OCI-LY7 (cell line): Measurements from ENCODE around the gene SHH. TPM values are rescaled to one million over a fixed set of nuclear protein-coding genes. Genes with fewer than 3 reads are reported as not detected.

Experiments used
- BruUV-seq: library from RNA; stranded (reverse); fragments of 400-500 nt; replicated peaks from 2 replicates; lab custom pipeline; 2021; lab: Mats Ljungman, UMichigan
- CTCF ChIA-PET: fragments of 300-600 bp; sonication (Branson Sonifier 250); formaldehyde crosslinking; loops from one replicate; lab custom pipeline; 2022; ENCODE audit warnings: antibody characterized with exemption; ENCODE audit not compliant: unreplicated experiment; lab: Charles Lee
- POLR2A ChIA-PET: fragments of 300-600 bp; sonication (Branson Sonifier 250); formaldehyde crosslinking; loops from one replicate; lab custom pipeline; 2022; ENCODE audit warnings: antibody characterized with exemption; lab: Charles Lee
- DNase-seq: peaks from one replicate; pipeline ENCODE4 v3.0.0-alpha.2; 2015; ENCODE audit warnings: low spot score
- H2AFZ ChIP-seq: fragments of 200-600 bp; sonication (generic), shearing (Covaris generic); 2 replicates; pipeline ENCODE4 v1.6.1; 2014; ENCODE audit warnings: mild to moderate bottlenecking, antibody characterized with exemption, low read length, moderate library complexity
- H3K27ac ChIP-seq: fragments of 200-600 bp; sonication (generic); 2 replicates; pipeline ENCODE4 v1.5.1; 2014; ENCODE audit warnings: mixed run types, low read depth, mild to moderate bottlenecking, moderate library complexity, low read length, inconsistent platforms; ENCODE audit not compliant: poor library complexity, severe bottlenecking
- H3K36me3 ChIP-seq: fragments of 200-600 bp; sonication (generic); 2 replicates; pipeline ENCODE4 v1.6.1; 2014; ENCODE audit warnings: mild to moderate bottlenecking, antibody characterized with exemption, low read length, moderate library complexity, mixed read lengths; ENCODE audit not compliant: insufficient read depth
- H3K4me1 ChIP-seq: fragments of 200-600 bp; sonication (generic); 2 replicates; pipeline ENCODE4 v1.5.1; 2014; ENCODE audit warnings: mild to moderate bottlenecking, low read length; ENCODE audit not compliant: insufficient read depth, poor library complexity, severe bottlenecking
- H3K4me2 ChIP-seq: fragments of 200-600 bp; sonication (generic); 2 replicates; pipeline ENCODE4 v1.6.1; 2014; ENCODE audit warnings: mild to moderate bottlenecking, low read length
- H3K4me3 ChIP-seq: fragments of 200-600 bp; sonication (generic); 2 replicates; pipeline ENCODE4 v1.5.1; 2014; ENCODE audit warnings: mild to moderate bottlenecking, low read depth, low read length; ENCODE audit not compliant: poor library complexity, severe bottlenecking
- H3K79me2 ChIP-seq: fragments of 200-600 bp; sonication (generic); 2 replicates; pipeline ENCODE4 v1.6.1; 2016; ENCODE audit warnings: low read depth, mild to moderate bottlenecking, low read length, moderate library complexity, mixed read lengths; ENCODE audit not compliant: insufficient read depth
- H3K9me2 ChIP-seq: fragments of 200-600 bp; sonication (generic); 2 replicates; pipeline ENCODE4 v1.6.1; 2016; ENCODE audit warnings: mild to moderate bottlenecking, low read length, mixed read lengths; ENCODE audit not compliant: insufficient read depth
- H3K9me3 ChIP-seq: fragments of 200-600 bp; sonication (generic); 2 replicates; pipeline ENCODE4 v1.6.1; 2014; ENCODE audit warnings: mild to moderate bottlenecking, mixed run types, low read length, mixed read lengths
- H4K20me1 ChIP-seq: fragments of 200-600 bp; sonication (generic); 2 replicates; pipeline ENCODE4 v1.6.1; 2014; ENCODE audit warnings: mild to moderate bottlenecking, antibody characterized with exemption, low read length, moderate library complexity, mixed read lengths; ENCODE audit not compliant: insufficient read depth
- EZH2phosphoT487 ChIP-seq: fragments of 200-600 bp; sonication (generic); IDR thresholded peaks from 2 replicates; pipeline ENCODE4 v1.6.1; 2018; ENCODE audit warnings: low read depth, borderline replicate concordance, mild to moderate bottlenecking, mixed run types, antibody characterized with exemption, low read length, moderate library complexity, mixed read lengths
- intact Hi-C: fragments of 100-400 bp; cut with micrococcal nuclease; formaldehyde crosslinking; loops from one replicate; pipeline ENCODE4 v1.10.0; 2022; ENCODE audit not compliant: unreplicated experiment
- total RNA-seq, 2 experiments: library from RNA; depleted of rRNA in 1 of 2; stranded (reverse); fragments of >200 nt in 1 of 2; shearing (Covaris generic) in 1 of 2; gene quantifications; 2 replicates each; pipeline ENCODE4 v1.2.3, GENCODE V29; 2014 to 2022
- TF ChIP-seq, protein P1 (sequence below): fragments of 200-600 bp; sonication (generic); conservative IDR thresholded peaks from 2 replicates; pipeline ENCODE4 v1.5.1; 2014; ENCODE audit warnings: mild to moderate bottlenecking, antibody characterized with exemption, low read length, moderate library complexity, mixed read lengths

Gene SHH
- total RNA-seq, 2 experiments from 2014 or later = not detected

DNA sequence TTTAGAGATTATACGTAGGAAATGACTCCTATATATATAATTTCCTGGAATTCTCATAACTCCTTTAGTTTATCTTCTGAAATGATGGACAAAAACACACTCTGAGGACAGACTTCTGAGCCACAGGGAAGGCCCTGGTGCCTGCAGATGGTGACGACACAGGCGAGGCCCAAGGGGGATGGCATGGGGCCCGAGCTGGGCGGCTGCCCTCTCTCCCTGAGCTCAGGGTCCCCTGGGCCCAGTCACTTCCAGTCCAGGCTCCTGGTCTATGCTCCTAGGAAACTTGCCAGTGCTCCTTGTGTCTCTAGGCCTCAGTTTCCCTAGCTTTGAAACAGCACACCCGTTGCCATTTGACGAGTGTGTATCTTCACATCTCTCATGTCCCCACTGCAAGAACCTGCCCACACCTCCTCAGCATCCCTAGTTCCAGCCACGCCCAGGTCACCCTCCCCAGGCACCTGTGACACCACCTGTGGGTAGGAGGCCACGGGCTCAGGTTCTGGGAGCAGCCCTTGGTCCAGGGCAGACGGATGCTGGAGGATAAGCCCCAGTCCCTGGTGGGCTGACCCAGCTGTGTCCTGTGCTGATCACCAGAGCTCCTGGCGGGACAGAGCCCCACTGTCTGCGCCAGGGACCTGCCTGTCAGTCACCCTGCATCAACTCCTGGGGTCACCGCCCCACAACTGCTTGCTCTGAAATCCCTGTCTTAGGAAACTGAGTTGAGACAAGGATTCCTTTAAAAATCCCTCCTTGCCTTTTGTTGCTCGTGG is 23.4 kb upstream of the SHH start:
- BruUV-seq = no TSS peak

DNA sequence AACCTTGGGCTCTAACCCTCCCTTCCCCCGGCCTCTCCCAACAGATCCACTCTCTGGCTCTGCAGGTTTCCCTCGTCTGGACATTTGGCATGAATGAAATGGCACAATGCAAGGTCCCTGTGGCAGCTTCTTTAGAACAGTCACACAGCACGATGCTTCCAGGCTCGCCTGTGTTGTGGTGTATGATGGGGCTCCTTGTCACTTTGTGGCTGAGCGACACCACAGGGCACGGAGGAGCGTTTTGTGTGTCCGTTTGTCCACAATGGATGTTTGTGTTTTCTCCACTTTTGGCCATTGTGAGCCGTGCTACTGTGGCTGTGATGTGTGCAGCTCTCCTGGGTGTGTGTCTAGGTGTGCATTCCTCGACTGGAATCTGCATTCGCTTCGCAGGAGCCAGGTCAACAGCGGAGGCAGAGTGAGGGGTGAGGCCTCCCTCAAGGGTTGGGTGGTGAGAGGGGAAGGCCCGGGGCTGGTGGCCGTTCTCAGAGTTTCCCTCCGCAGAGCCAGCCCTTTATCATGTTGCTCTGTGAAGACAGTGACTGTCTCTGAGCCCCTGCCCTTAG is 22.3 kb upstream of the SHH start:
- TF ChIP-seq EZH2phosphoT487 = no peak
- TF ChIP-seq, protein P1, sequence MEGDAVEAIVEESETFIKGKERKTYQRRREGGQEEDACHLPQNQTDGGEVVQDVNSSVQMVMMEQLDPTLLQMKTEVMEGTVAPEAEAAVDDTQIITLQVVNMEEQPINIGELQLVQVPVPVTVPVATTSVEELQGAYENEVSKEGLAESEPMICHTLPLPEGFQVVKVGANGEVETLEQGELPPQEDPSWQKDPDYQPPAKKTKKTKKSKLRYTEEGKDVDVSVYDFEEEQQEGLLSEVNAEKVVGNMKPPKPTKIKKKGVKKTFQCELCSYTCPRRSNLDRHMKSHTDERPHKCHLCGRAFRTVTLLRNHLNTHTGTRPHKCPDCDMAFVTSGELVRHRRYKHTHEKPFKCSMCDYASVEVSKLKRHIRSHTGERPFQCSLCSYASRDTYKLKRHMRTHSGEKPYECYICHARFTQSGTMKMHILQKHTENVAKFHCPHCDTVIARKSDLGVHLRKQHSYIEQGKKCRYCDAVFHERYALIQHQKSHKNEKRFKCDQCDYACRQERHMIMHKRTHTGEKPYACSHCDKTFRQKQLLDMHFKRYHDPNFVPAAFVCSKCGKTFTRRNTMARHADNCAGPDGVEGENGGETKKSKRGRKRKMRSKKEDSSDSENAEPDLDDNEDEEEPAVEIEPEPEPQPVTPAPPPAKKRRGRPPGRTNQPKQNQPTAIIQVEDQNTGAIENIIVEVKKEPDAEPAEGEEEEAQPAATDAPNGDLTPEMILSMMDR = no peak
- POLR2A ChIA-PET = interaction anchor here (0.7 kb wide), 1 partner anchor 60 kb away, joined by 3 read pairs; no protein-coding TSS in a partner anchor
- H3K4me1 ChIP-seq = no peaks in the 10 kb centered on the region
- H3K79me2 ChIP-seq = no peaks in the 10 kb centered on the region
- H4K20me1 ChIP-seq = no peaks in the 10 kb centered on the region
- no peaks in the 10 kb centered on the region for H3K36me3 ChIP-seq
- H3K4me2 ChIP-seq = no peak overlapping the region
- no peaks in the 10 kb centered on the region for H3K9me2 ChIP-seq
- intact Hi-C loops = no loop called here
- no TSS peak for BruUV-seq
- no peak overlapping the region for H3K27ac ChIP-seq
- DNase-seq = no peak
- no peak overlapping the region for H2AFZ ChIP-seq
- no peak overlapping the region for H3K4me3 ChIP-seq
- CTCF ChIA-PET = no interaction called here
- no peaks in the 10 kb centered on the region for H3K9me3 ChIP-seq

More for the DNA sequence above, 23.4 kb upstream of the SHH start:
- H3K4me1 ChIP-seq = no peaks in the 10 kb centered on the region
- ChIA-PET CTCF (no interaction called here), POLR2A (no interaction called here)
- no peaks in the 10 kb centered on the region for H3K36me3 ChIP-seq
- H3K4me3 ChIP-seq = no peak overlapping the region
- H3K4me2 ChIP-seq = no peak overlapping the region
- H3K9me3 ChIP-seq = no peaks in the 10 kb centered on the region
- H3K9me2 ChIP-seq = no peaks in the 10 kb centered on the region
- no peak overlapping the region for H2AFZ ChIP-seq
- H3K79me2 ChIP-seq = no peaks in the 10 kb centered on the region
- H3K27ac ChIP-seq = no peak overlapping the region
- no peak for TF ChIP-seq EZH2phosphoT487
- TF ChIP-seq, protein P1 = no peak
- no peaks in the 10 kb centered on the region for H4K20me1 ChIP-seq
- DNase-seq = no peak
- intact Hi-C loops = no loop called here

DNA sequence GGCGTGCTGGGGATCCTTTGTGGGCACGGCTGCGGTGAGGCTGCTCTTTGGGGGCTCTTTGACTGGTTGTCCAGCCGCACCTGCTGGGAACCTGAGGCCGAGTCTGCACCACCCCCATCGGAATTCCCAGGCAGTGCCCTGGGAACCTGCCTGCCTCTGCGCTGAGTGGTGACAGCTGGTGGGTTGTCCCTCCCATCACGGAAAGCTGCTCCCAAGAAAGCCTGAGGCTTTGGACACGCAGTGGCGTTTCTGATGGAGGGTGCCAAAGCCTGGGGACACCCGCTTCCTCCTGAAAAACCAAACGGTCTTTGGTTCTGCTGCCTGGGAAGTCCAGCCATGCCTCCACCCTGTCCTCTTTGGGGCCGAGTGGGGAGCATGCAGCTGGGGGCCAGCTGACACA is 21.4 kb upstream of the SHH start:
- no peak overlapping the region for H3K4me3 ChIP-seq
- H3K9me3 ChIP-seq = no peaks in the 10 kb centered on the region
- no peaks in the 10 kb centered on the region for H3K79me2 ChIP-seq
- TF ChIP-seq, protein P1 = no peak
- no peak for TF ChIP-seq EZH2phosphoT487
- BruUV-seq = no TSS peak
- DNase-seq = no peak
- no peaks in the 10 kb centered on the region for H3K9me2 ChIP-seq
- intact Hi-C loops = no loop called here
- no peak overlapping the region for H3K27ac ChIP-seq
- CTCF ChIA-PET = no interaction called here
- H3K4me2 ChIP-seq = no peak overlapping the region
- no peak overlapping the region for H2AFZ ChIP-seq
- no peaks in the 10 kb centered on the region for H3K36me3 ChIP-seq
- H3K4me1 ChIP-seq = no peaks in the 10 kb centered on the region
- no peaks in the 10 kb centered on the region for H4K20me1 ChIP-seq
- POLR2A ChIA-PET = no interaction called here
